SK-N-SH treated with all-trans-retinoic acid at 6 μM for 48 hours (cell line): ENCODE measurements around the gene C8G.

ENCODE experiments used
- ATAC-seq: fragments of 200-7000 bp; cut with Tn5 transposase; 3 replicates; pipeline ENCODE4 v1.9.1; 2020; ENCODE audit warnings: mild to moderate bottlenecking, moderate library complexity
- ARNTL ChIP-seq: fragments of 450-650 bp; formaldehyde crosslinking; IDR thresholded peaks from 2 replicates; pipeline ENCODE4 v1.5.0; 2020; ENCODE audit warnings: low read depth, mild to moderate bottlenecking, moderate library complexity, borderline replicate concordance
- BACH2 ChIP-seq: fragments of 250-450 bp; sonication (Bioruptor Pico); IDR thresholded peaks from 2 replicates; pipeline ENCODE4 v1.9.0; 2021; ENCODE audit warnings: mild to moderate bottlenecking, borderline replicate concordance
- CREB5 ChIP-seq: fragments of 250-450 bp; sonication (Bioruptor Pico); IDR thresholded peaks from 2 replicates; pipeline ENCODE4 v1.5.1; 2020; ENCODE audit warnings: low read depth, mild to moderate bottlenecking, moderate library complexity
- CSDC2 ChIP-seq: fragments of 250-450 bp; sonication (Bioruptor Pico); IDR thresholded peaks from 2 replicates; pipeline ENCODE4 v1.5.0; 2020; ENCODE audit warnings: mild to moderate bottlenecking, moderate library complexity
- CSRNP3 ChIP-seq: fragments of 250-450 bp; sonication (Bioruptor Pico); IDR thresholded peaks from 2 replicates; pipeline ENCODE4 v1.5.1; 2021; ENCODE audit warnings: mild to moderate bottlenecking, moderate library complexity
- ESRRG ChIP-seq: fragments of 250-450 bp; sonication (Bioruptor Pico); IDR thresholded peaks from 2 replicates; pipeline ENCODE4 v1.6.1; 2021; ENCODE audit warnings: mild to moderate bottlenecking
- GLIS3 ChIP-seq: fragments of 250-450 bp; sonication (Bioruptor Pico); IDR thresholded peaks from 2 replicates; pipeline ENCODE4 v1.5.0; 2020; ENCODE audit warnings: mild to moderate bottlenecking, moderate library complexity
- ISL1 ChIP-seq: fragments of 250-450 bp; sonication (Bioruptor Pico); IDR thresholded peaks from 2 replicates; pipeline ENCODE4 v2.1.2; 2022; ENCODE audit warnings: mild to moderate bottlenecking, moderate library complexity
- POU6F1 ChIP-seq: fragments of 250-450 bp; sonication (Bioruptor Pico); IDR thresholded peaks from 2 replicates; pipeline ENCODE4 v1.8.0; 2021; ENCODE audit warnings: low read depth, mild to moderate bottlenecking, moderate library complexity, borderline replicate concordance
- PPARA ChIP-seq: fragments of 250-450 bp; sonication (Bioruptor Pico); IDR thresholded peaks from 2 replicates; pipeline ENCODE4 v1.5.0; 2020; ENCODE audit warnings: mild to moderate bottlenecking, borderline replicate concordance
- RARB ChIP-seq: fragments of 250-450 bp; sonication (Bioruptor Pico); IDR thresholded peaks from 2 replicates; pipeline ENCODE4 v1.8.0; 2021; ENCODE audit warnings: mild to moderate bottlenecking, moderate library complexity
- SNAI2 ChIP-seq: fragments of 250-450 bp; sonication (Bioruptor Pico); IDR thresholded peaks from 2 replicates; pipeline ENCODE4 v1.5.0; 2020; ENCODE audit warnings: mild to moderate bottlenecking, moderate library complexity
- TCF4 ChIP-seq: fragments of 250-450 bp; sonication (Bioruptor Pico); IDR thresholded peaks from 2 replicates; pipeline ENCODE4 v1.8.0; 2021; ENCODE audit warnings: mild to moderate bottlenecking, moderate library complexity, borderline replicate concordance
- TSHZ2 ChIP-seq: fragments of 250-450 bp; sonication (Bioruptor Pico); IDR thresholded peaks from 2 replicates; pipeline ENCODE4 v1.5.0; 2020; ENCODE audit warnings: mild to moderate bottlenecking, moderate library complexity
- ZC3H10 ChIP-seq: fragments of 250-450 bp; sonication (Bioruptor Pico); IDR thresholded peaks from 2 replicates; pipeline ENCODE4 v1.5.1; 2021; ENCODE audit warnings: mild to moderate bottlenecking, moderate library complexity
- ZFP3 ChIP-seq: fragments of 250-450 bp; sonication (Bioruptor Pico); IDR thresholded peaks from 2 replicates; pipeline ENCODE4 v1.5.0; 2020; ENCODE audit warnings: mild to moderate bottlenecking, moderate library complexity
- ZFP30 ChIP-seq: fragments of 450-650 bp; formaldehyde crosslinking; IDR thresholded peaks from 2 replicates; pipeline ENCODE4 v1.5.0; 2022; ENCODE audit warnings: mild to moderate bottlenecking, moderate library complexity
- ZNF565 ChIP-seq: fragments of 450-650 bp; formaldehyde crosslinking; conservative IDR thresholded peaks from 2 replicates; pipeline ENCODE4 v1.5.0; 2020; ENCODE audit warnings: low read depth, mild to moderate bottlenecking, moderate library complexity
- ZNF70 ChIP-seq: fragments of 450-650 bp; formaldehyde crosslinking; IDR thresholded peaks from 2 replicates; pipeline ENCODE4 v1.5.0; 2020; ENCODE audit warnings: mild to moderate bottlenecking, moderate library complexity
- ZNF8 ChIP-seq: fragments of 450-650 bp; formaldehyde crosslinking; IDR thresholded peaks from 2 replicates; pipeline ENCODE4 v1.5.0; 2020; ENCODE audit warnings: mild to moderate bottlenecking, moderate library complexity

C8G gene

GRCh38 chr9:136898483-136899100 lies 46.5 kb upstream of the C8G start:
- TF ChIP-seq CSDC2 (CRISPR knock-in tag) (no peak), ZFP3 (CRISPR knock-in tag) (no peak), ZC3H10 (no peak), SNAI2 (no peak), RARB (CRISPR knock-in tag) (no peak), ZNF565 (CRISPR knock-in tag) (no peak), ZNF8 (no peak), ZNF70 (CRISPR knock-in tag) (no peak), ZFP30 (CRISPR knock-in tag) (no peak), TSHZ2 (CRISPR knock-in tag) (no peak), ISL1 (CRISPR knock-in tag) (no peak), ARNTL (no peak), PPARA (no peak), GLIS3 (CRISPR knock-in tag) (no peak)
- ATAC-seq, result no peak

- TF ChIP-seq TCF4 (no peak), PPARA (no peak), GLIS3 (CRISPR knock-in tag) (no peak), ARNTL (no peak), RARB (CRISPR knock-in tag) (no peak), ESRRG (no peak), ZFP30 (CRISPR knock-in tag) (no peak), ZNF8 (no peak), TSHZ2 (CRISPR knock-in tag) (no peak), SNAI2 (no peak), BACH2 (CRISPR knock-in tag) (no peak), CSRNP3 (CRISPR knock-in tag) (no peak), POU6F1 (CRISPR knock-in tag) (no peak), ISL1 (CRISPR knock-in tag) (no peak), CREB5 (no peak)
- ATAC-seq, result no peak
Measured at GRCh38 chr9:136899196-136899595, 45.8 kb upstream of the C8G start.

- no peak for ATAC-seq
- TF ChIP-seq POU6F1 (CRISPR knock-in tag) (no peak), ZNF565 (CRISPR knock-in tag) (no peak), TCF4 (no peak), SNAI2 (no peak), CSRNP3 (CRISPR knock-in tag) (no peak), TSHZ2 (CRISPR knock-in tag) (no peak), ISL1 (CRISPR knock-in tag) (no peak), ARNTL (no peak), ZC3H10 (no peak)
Measured at GRCh38 chr9:136900556-136900955, 44.5 kb upstream of the C8G start.
